Kidney capillary endothelial cell (primary cell): ENCODE measurements around the gene NUP50.
"Not testable (repeated sequence)": the region's sequence is repeated elsewhere in the genome, so short reads cannot be mapped to it uniquely, and the experiment has no call there.

Experiments
- DNase-seq: peaks from one replicate; pipeline ENCODE4 v3.0.0-alpha.2; 2018; ENCODE audit warnings: low spot score

The NUP50 gene

DNA sequence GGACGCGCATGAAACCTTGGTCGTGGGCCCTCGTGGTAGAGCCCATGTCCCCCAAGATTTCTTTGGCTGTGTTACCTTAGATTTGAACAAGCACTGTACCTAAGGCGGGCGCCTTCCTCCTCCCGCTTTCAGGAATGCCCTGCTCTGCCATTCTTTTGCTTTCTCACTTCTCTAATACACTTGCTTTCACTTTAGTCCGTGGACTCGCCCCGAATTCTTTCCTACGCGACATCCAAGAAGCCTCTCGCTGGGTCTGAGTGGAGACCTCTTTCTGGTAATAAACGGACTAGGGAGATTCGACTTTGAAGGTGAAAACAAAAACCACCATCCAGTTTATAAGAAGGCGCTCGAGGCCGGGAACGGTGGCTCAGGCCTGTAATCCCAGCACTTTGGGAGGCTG lies 1.2 kb upstream of the NUP50 start:
- DNase-seq, result no peak

DNA sequence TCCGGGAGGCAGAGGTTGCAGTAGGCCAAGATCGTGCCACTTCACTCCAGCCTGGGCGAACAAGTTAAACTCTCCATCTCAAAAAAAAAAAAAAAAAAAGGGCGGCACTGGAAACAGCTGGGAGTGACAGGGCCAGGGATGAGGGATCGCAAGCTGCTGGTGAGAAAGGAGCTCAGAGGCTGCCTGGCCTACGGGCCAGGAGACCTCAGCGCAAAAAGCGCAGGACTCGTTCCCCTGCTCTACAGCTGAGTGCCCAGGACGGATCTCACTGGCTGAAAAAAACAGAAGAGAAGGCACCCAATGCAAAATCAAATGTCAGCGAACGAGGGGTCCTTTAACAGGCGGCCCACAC lies 650 bp upstream of the NUP50 start:
- peak; percentile 21 for DNase-seq

DNA sequence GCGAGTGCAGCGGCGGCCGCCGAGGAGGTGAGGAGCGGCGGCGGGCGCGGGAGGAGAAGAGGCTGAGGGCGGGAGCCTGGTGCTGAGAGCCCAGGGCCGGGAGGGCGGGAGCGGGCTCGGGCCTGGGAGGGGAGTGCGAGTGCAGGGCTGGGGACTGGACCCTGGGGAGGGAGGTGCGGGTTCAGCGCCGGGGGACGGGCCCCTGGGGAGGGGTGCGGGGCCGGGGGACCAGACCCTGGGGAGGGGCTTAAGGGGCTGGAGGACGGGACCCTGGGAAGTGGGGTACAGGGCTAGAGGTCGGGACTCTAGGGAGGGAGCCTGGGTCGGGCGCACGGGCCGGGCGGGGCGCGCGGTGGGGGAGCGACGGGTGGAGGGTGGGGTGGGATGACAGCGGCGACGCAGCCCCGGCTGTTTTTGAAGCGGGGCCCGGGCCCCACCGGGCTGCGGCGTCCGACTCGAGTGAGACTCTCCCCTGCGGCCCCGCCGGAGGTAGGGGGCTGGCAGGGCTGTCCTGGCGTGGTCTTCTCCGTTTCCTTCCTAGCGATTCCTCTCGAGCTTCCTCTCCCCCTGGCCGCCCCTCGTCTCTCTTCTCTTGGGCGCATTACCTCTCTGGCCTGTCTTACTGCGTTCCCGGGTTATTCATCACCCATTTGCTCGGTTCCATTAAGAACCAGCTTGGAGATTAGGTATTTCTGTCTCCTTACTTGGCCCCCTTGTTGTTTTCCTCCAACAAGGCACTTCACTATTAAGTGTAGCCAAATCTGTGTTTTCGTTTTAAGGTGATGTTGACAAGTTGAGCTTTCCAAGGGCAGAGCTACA lies 754 bp downstream of the NUP50 start:
- DNase-seq, result no peak

DNA sequence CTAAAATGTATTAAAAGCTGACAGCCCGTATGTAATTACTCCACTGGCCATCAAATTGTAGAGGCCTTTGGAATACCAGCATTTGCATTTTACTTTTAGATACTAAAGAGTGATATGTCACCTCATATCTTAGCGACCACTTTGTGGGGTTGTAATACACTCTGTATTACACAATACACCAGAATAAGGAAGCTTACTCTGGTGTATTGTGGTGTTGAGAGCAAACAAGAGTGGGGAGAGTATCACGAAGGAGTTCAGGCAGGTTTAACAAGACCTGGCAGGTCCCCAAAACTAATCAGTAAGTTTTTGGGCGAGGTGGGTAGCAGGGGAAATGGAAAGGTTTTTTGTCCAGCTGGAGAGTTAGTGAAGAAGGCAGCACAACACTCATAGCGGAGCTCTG lies 3.2 kb downstream of the NUP50 start:
- no peak for DNase-seq

DNA sequence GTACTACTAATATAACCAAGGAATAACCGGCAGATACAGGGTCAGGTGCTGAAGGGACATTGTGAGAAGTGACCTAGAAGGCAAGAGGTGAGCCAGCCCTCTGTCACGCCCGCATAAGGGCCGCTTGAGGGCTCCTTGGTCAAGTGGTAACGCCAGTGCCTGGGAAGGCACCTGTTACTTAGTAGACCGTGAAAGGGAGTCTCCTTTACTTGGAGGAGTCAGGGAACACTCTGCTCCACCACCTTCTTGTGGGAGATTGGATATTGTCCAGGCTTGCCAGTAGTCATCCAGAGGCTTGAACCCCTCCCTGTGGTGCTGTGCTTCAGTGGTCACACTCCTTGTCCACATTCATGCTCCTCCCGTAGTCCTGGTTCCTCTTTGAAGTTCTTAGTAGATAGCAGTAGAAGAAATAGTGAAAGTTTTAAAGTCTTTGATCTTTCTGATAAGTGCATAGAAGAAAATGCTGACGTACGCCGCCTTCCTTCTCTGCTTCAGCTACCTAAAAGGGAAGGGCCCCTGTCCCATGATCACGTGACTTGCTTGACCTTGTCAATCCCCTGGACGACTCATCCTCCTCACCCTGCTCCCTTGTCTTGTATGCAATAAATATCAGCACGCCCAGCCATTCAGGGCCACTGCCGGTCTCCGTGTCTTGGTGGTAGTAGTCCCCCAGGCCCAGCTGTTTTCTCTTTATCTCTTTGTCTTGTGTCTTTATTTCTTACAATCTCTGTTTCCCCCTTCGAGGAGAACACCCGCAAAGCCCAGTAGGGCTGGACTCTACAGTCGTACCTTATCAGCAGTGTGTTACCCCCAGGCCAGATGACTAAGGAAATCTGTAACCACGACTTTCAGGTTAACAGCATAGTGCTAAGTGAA lies 6.1 kb downstream of the NUP50 start:
- DNase-seq, result no peak

DNA sequence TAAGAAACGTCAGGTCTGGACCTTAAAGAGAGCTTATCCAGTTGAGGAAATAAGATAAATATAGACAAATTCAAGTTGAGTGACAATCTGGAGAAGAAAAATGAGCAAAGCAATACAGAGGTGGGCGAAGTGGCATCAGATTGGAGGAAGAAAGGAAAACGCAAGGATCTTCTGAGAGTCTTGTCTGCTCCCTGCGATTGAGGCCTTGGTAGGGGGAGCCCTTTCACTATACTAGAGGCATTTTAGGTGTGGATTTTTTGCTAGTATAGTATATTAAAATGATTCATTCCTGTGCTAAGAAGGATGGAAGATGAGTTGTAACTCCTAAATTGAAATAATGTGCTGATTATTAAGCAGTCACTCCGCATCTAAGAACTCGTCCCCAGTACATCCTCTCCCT lies 8.1 kb downstream of the NUP50 start:
- no peak for DNase-seq

DNA sequence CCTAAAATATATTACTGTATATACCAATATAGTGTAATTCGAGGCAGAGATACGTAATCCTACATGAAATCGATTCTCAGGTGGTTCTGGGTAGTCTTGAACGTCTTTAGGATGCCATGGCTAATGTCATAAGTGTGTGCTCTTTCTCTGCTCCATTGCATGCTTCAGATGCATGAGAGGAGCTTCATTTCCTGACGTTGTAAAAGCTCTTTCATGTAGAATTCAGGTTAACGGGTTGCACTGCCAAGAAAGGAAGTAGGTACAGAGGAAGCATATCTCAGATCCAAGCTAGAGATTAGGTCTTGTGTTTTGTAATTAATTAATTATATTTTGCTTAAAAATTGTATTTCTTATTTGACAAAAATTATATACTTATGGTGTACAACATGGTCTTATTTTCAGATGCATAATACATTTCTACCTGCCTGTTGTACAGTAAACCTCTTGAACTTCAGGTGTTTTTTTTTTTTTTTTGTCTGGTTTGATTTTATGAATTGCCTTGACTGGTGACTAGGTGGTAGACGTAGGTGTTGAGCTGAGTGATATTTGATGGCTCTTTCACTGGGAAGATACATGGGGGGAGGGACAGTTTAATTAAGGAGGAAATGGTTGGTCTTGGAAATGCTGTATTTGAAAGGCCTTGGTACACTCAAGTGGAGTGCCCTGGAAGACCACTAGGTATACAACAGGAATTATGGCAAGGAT lies 9.3 kb downstream of the NUP50 start:
- DNase-seq, result no peak

DNA sequence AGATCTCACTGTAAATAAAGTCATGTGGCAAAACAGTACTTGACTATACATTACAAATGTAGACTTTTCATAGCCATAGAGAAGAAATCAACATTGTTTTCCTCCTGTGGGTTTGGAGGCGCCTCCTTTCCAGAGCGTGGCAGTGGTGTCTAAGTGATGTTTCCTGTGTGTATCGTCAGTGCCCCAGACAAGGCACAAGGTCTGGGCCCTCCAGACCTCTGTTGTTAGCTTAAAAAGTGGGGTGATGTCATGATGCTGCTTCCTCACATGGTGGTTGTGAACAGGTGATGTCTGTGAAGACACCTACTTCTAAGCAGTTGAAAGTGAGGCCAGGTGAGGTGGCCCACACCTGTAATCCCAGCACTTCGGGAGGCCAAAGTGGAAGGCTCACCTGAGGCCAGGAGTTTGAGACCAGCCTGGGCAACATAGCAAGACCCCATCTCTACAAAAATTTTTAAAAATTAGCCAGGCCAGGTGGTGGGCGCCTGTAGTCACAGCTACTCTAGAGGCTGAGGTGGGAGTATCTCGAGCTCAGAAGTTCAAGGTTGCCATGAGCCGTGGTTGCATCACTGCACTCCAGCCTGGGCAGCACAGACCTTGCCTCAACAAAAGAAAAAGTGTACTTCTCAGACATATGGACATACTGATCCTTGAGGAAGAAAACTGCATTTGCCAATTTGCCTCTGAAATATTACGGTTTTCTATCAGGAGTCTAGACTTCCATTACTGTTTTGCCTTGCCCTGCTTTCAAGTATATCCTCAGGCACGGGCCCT lies 15.7 kb downstream of the NUP50 start:
- no peak for DNase-seq

DNA sequence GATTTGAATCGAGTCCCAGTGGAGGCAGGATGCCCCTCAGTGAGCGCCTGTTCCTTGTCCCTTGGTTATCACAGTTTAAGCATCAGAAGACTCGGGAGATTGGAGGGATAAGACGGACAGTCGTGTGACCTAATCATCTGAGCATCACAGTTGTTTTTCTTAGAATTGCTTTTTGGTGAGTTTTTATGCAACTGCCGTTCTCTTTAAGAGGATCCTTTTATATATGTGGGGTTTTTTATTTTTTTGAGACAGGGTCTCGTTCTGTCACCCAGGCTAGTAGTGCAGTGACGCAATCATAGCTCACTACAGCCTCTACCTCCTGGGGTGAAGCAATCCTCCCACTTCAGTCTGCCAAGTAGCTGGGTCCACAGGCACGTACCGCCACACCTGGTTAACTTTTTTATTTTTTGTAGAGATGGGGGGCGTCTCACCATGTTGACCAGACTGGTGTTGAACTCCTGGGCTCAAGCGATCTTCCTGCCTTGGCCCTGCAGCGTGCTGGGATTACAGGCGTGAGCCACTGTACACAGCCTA lies 16.5 kb downstream of the NUP50 start:
- DNase-seq, result no peak

DNA sequence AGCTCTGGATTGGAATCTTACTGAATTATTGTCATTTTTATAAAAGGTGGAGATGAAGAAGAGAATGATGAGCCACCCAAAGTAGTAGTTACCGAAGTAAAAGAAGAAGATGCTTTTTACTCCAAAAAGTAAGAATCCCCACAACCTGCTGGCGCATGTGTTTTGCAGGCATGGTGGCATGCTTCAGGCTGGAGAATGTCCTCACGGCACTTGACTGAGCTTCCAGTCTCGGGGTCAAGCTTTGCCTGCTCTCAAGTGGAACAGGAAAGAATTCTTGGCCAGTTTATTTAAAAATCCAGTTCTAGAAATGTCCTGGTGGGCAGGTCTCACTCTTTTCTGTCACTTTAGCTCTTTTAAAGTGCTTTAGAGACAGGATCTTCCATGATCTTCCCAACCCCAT lies 17.5 kb downstream of the NUP50 start:
- DNase-seq, result no peak

DNA sequence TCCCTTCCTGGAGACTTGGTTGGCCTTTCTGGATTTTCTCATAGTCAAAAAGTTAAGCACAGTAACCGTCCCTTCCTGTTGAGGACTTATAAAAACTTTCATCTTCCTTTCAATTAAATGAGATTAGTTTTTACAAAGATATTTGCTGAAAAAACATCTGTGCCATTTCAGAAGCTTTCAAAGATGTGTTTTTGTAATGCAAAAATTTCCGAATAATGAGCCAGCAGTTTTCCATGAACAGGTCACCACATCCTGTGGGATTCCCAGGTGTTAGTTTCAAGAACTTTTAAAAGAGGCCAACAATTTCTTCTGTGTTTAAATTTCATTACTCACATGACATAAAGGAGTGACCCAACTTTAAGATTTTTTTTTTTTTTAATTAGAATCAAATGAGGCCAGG lies 18.0 kb downstream of the NUP50 start:
- no peak for DNase-seq

DNA sequence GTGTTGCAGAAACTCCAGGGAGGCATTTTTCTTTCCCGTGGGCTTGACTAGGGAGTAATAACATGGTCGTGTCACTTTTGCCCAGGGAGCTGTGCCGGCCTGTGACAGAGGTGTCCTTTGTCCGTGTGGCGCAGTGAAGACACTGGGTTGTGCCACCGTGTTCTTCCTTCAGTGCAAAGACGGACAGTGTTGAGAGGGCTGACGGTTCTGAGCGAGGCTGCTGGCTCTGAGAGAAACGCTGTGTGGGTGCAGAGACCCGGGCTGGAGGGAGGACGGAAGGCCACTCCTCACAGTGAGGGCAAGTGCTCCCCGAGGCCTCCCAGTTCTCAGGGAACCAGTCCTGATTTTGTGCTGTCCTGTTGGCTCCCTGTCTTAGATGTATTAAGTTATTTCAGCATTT lies 20.2 kb downstream of the NUP50 start:
- DNase-seq, result no peak

DNA sequence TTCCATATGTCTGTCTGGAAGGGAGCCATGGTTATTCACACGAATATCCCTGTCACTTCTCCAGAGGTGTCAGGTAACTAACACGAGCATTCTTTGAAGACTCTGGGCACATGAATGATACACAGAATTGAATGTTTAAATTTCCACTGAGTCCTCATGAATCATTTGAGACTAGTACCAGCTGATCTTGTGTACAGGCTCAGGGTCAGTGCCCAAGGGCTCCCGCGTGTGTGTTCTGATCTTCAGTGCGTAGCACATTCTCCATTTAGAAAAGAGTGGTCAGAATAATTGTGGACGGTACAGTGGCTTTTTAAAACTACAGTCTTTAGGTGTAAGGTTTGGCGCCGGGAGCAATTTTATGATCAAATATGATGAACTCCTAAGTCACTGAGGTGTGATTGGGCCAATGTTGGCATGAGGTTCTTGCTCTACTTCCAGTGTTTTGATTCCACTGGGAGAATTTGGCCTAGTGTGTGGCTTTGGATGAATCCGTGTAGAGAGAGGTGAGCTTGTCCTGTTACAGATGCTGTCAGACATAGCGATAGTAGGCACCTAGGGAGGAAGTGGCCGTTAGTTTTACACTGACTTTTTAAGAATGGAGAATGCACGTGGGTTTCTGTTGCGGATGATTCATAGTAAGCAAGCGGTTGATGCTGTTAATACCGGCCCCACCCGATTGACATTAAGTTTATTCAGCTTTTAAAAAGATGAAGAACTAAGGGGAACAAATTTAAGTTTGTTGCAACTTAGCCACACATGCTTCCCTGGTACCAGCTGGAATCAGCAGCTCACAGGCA lies 22.2 kb downstream of the NUP50 start:
- DNase-seq, result no peak

DNA sequence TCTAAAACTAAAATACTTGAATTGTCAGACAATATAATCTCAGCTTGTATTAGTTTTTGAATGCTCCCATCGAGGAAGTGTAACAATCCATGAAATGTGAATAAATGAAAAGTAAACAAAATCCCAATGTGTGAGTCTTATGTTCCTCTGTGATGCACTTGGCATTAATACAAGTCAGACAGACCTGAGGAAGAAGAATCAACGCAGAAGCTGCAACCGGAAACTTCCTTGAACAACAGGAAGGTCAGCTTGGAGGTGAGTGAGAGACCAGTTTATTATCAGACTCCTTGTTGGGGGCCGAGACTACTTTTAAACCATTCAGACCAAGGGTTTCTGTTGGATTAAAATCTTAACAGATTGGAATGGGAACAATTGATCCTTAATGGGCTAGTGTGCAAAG lies 24.2 kb downstream of the NUP50 start:
- DNase-seq, result no peak

DNA sequence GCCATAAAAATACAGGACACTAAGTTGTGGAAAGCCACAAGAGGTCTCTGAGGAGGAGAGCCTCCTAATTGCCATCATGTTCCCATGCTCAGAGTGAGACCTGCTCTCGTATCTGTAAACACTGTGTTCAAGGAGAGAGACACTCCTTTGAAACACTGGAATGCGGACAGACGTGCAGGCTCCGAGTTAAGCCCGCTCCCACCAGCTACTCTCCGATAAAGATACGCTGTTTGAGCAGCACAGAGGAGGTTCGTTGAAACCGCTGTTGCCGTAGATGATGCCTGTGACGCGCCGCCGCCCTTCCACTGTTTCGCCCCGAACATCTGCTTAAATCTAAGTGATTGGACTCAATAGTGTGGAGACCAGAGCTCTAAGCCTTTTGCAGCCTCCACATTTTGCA lies 25.1 kb downstream of the NUP50 start:
- DNase-seq, result no peak

DNA sequence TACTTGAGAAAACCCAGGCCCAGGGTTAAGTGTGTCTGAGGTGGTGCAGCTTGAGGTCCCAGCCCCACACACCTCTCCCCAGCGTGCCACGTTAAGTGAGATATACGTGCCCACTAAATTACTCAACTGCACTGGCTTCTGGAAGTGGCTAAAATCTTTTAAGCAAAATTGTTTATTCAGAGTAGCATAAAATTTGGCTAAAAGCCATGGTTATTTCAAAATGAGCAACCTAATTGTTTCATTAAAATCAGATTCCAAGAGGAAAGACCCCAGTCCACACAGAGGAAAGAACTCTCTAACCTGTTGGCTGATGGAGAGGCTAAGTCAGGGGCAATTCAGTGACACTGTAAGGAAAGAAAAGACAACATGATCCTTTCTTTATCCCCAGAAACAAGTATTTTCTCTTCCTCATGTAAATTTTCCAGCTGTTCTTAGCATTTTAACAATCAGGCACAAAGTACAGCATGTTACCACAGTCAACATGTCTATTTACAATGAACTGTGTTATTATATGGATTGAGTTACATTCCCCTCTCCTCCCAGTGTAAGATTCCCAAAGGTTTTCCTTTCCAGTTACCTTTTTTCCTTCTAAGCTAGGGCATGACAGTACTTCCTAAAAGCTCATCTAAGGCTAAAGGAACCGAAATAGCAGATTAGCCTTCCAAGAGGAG lies 26.6 kb downstream of the NUP50 start:
- no peak for DNase-seq

DNA sequence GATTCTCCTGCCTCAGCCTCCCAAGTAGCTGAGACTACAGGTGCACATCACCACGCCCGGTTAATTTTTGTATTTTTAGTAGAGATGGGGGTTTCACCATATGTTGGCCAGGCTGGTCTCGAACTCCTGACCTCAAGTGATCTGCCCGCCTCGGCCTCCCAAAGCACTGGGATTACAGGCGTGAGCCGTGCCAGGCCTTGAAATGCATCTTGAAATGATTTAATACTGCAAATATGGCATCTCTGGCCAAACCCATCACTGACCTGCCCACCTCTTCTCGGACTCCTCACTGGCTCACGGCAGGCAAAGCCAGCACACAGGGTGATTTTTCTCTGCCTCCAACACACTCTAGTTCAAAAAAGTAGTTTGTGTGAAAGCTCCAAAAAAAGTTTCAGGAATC lies 28.0 kb downstream of the NUP50 start:
- not testable (repeated sequence) for DNase-seq

DNA sequence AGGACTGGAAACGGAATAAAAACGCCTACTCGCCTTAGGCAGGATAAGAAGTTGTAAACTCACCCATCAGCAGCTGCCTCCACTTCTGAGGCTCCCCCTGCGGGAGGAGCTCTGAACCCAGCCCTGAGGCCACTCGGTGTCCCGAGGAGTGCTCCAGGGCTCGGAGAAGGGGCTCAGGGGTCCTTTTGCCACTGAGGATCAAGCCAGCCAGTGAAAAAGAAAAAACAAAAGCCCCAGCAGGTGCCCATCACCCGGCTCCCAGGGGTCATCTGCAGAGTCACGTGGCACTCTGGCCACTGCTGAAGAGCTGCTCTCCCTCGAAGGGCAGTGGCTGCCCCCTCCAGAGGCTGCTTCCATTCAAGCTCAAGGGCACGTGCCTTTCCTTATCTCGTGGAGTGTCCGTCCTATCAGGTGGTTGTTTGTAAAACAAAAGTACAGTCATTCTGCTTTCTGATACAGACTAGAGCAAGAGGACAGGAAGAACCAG lies 29.0 kb downstream of the NUP50 start:
- DNase-seq, result no peak

DNA sequence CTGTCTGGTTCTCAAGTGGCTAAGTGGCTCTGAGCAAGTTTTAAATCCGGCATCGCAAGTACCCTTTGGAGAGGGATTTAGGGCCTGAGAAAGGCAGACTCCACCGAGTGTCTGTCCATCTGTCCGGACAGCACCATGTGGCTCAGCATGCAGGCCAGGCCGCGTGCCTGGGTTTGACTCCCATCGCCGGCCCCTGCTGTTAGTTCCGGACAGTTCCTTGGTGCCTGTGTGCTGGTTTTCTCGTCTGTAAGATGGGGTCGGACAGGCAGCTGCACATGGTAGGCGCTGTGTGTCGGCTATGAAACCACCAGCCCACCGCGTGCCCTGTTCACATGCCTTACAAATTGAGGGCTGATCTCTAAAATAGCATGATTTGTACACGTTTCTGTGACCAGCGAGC lies 31.0 kb downstream of the NUP50 start:
- no peak for DNase-seq

DNA sequence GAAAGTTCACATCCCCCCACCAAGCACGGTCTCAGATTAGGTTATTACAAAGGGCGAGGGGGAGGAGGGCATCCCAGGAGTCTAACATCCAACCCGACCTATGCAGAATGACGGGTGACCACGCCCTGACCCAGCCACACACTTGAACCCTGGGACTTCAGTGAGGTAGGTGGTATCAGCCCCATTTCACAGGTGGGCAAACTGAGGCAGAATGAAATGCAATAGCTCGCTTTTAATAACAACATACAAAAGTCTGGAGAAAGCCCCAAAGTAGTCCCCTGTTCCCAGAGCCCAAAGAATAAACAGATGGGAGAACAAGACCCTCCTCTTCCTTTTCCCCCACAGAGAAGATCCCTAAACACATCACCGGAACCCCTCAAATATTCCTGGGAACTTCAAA lies 31.9 kb downstream of the NUP50 start:
- DNase-seq, result no peak
